ENCODE measurements around the gene PIP5K1B.

The PIP5K1B gene

GRCh38 chr9:68740561-68740960, 35.5 kb downstream of the PIP5K1B start:
- Mint-ChIP-seq H3K27ac (no peak overlapping the region), H3K4me1 (ENCODE audit: low read depth) (peaks cover 2% of the 10 kb centered on the region), H3K27me3 (peaks cover 8% of the 10 kb centered on the region), H3K4me3 (no peak overlapping the region), H3K36me3 (no peaks in the 10 kb centered on the region), H3K9me3 (ENCODE audit: low read depth) (no peaks in the 10 kb centered on the region)

GRCh38 chr9:68741234-68741633, 36.2 kb downstream of the PIP5K1B start:
- Mint-ChIP-seq H3K27ac (no peak overlapping the region), H3K4me3 (no peak overlapping the region), H3K4me1 (ENCODE audit: low read depth) (peaks cover 2% of the 10 kb centered on the region), H3K27me3 (peaks cover 8% of the 10 kb centered on the region), H3K36me3 (no peaks in the 10 kb centered on the region), H3K9me3 (ENCODE audit: low read depth) (no peaks in the 10 kb centered on the region)

GRCh38 chr9:68741704-68742332, 36.8 kb downstream of the PIP5K1B start:
- Mint-ChIP-seq H3K27ac (no peak overlapping the region), H3K4me1 (ENCODE audit: low read depth) (peaks cover 2% of the 10 kb centered on the region), H3K9me3 (ENCODE audit: low read depth) (no peaks in the 10 kb centered on the region), H3K36me3 (no peaks in the 10 kb centered on the region), H3K27me3 (peaks cover 4% of the 10 kb centered on the region), H3K4me3 (no peak overlapping the region)

- H3K36me3 Mint-ChIP-seq: no peaks in the 10 kb centered on the region
- no peak overlapping the region for H3K27ac Mint-ChIP-seq
- H3K27me3 Mint-ChIP-seq: peaks cover 4% of the 10 kb centered on the region
- no peak overlapping the region for H3K4me3 Mint-ChIP-seq
- H3K9me3 Mint-ChIP-seq (ENCODE audit: low read depth): no peaks in the 10 kb centered on the region
- peaks cover 2% of the 10 kb centered on the region for H3K4me1 Mint-ChIP-seq (ENCODE audit: low read depth)
These were observed 37.3 kb downstream of the PIP5K1B start for GRCh38 chr9:68742333-68742730.

- Mint-ChIP-seq H3K27me3 (peaks cover 2% of the 10 kb centered on the region), H3K4me1 (ENCODE audit: low read depth) (peaks cover 2% of the 10 kb centered on the region), H3K4me3 (no peak overlapping the region), H3K36me3 (no peaks in the 10 kb centered on the region), H3K9me3 (ENCODE audit: low read depth) (no peaks in the 10 kb centered on the region), H3K27ac (no peak overlapping the region)
These were observed 39.4 kb downstream of the PIP5K1B start for GRCh38 chr9:68744426-68744825.

GRCh38 chr9:68746525-68746924, 41.5 kb downstream of the PIP5K1B start:
- Mint-ChIP-seq H3K27me3 (peaks cover 7% of the 10 kb centered on the region), H3K36me3 (no peaks in the 10 kb centered on the region), H3K9me3 (ENCODE audit: low read depth) (no peaks in the 10 kb centered on the region), H3K4me3 (no peak overlapping the region), H3K27ac (no peak overlapping the region), H3K4me1 (ENCODE audit: low read depth) (peaks cover 2% of the 10 kb centered on the region)

- Mint-ChIP-seq H3K9me3 (ENCODE audit: low read depth) (no peaks in the 10 kb centered on the region), H3K27ac (no peak overlapping the region), H3K4me1 (ENCODE audit: low read depth) (peaks cover 2% of the 10 kb centered on the region), H3K27me3 (peaks cover 5% of the 10 kb centered on the region), H3K4me3 (no peak overlapping the region), H3K36me3 (no peaks in the 10 kb centered on the region)
These were observed 42.0 kb downstream of the PIP5K1B start for GRCh38 chr9:68747043-68747533.

GRCh38 chr9:68749135-68749534, 44.1 kb downstream of the PIP5K1B start:
- Mint-ChIP-seq H3K4me3 (no peak overlapping the region), H3K27ac (no peak overlapping the region), H3K4me1 (ENCODE audit: low read depth) (peaks cover 2% of the 10 kb centered on the region), H3K9me3 (ENCODE audit: low read depth) (no peaks in the 10 kb centered on the region), H3K36me3 (no peaks in the 10 kb centered on the region), H3K27me3 (peaks cover 8% of the 10 kb centered on the region)

GRCh38 chr9:68749579-68750159, 44.6 kb downstream of the PIP5K1B start:
- peaks cover 2% of the 10 kb centered on the region for H3K4me1 Mint-ChIP-seq (ENCODE audit: low read depth)
- peaks cover 8% of the 10 kb centered on the region for H3K27me3 Mint-ChIP-seq
- no peaks in the 10 kb centered on the region for H3K36me3 Mint-ChIP-seq
- H3K4me3 Mint-ChIP-seq: no peak overlapping the region
- no peaks in the 10 kb centered on the region for H3K9me3 Mint-ChIP-seq (ENCODE audit: low read depth)
- H3K27ac Mint-ChIP-seq: no peak overlapping the region

- Mint-ChIP-seq H3K4me1 (ENCODE audit: low read depth) (no peaks in the 10 kb centered on the region), H3K27ac (no peak overlapping the region)
These were observed 45.2 kb downstream of the PIP5K1B start for GRCh38 chr9:68750255-68750654.

GRCh38 chr9:68750786-68751185, 45.7 kb downstream of the PIP5K1B start:
- no peak overlapping the region for H3K4me3 Mint-ChIP-seq

More at GRCh38 chr9:68750255-68750654, 45.2 kb downstream of the PIP5K1B start:
- no peaks in the 10 kb centered on the region for H3K36me3 Mint-ChIP-seq
- H3K9me3 Mint-ChIP-seq (ENCODE audit: low read depth): no peaks in the 10 kb centered on the region
- peaks cover 8% of the 10 kb centered on the region for H3K27me3 Mint-ChIP-seq
- H3K4me3 Mint-ChIP-seq: no peak overlapping the region

GRCh38 chr9:68751556-68751955, 46.5 kb downstream of the PIP5K1B start:
- H3K4me1 Mint-ChIP-seq (ENCODE audit: low read depth): no peaks in the 10 kb centered on the region
- H3K9me3 Mint-ChIP-seq (ENCODE audit: low read depth): no peaks in the 10 kb centered on the region
- H3K36me3 Mint-ChIP-seq: no peaks in the 10 kb centered on the region
- no peak overlapping the region for H3K27ac Mint-ChIP-seq
- H3K27me3 Mint-ChIP-seq: peaks cover 10% of the 10 kb centered on the region
- H3K4me3 Mint-ChIP-seq: no peak overlapping the region

More at GRCh38 chr9:68750786-68751185, 45.7 kb downstream of the PIP5K1B start:
- Mint-ChIP-seq H3K4me1 (ENCODE audit: low read depth) (no peaks in the 10 kb centered on the region), H3K27me3 (peaks cover 10% of the 10 kb centered on the region), H3K36me3 (no peaks in the 10 kb centered on the region), H3K27ac (no peak overlapping the region), H3K9me3 (ENCODE audit: low read depth) (no peaks in the 10 kb centered on the region)

- peaks cover 20% of the 10 kb centered on the region for H3K27me3 Mint-ChIP-seq
- H3K4me3 Mint-ChIP-seq: no peak overlapping the region
- no peak overlapping the region for H3K27ac Mint-ChIP-seq
- H3K4me1 Mint-ChIP-seq (ENCODE audit: low read depth): no peaks in the 10 kb centered on the region
- peaks cover 12% of the 10 kb centered on the region for H3K9me3 Mint-ChIP-seq (ENCODE audit: low read depth)
- H3K36me3 Mint-ChIP-seq: peaks cover 7% of the 10 kb centered on the region
These were observed 50.0 kb downstream of the PIP5K1B start for GRCh38 chr9:68755051-68755450.

GRCh38 chr9:68755752-68756151, 50.7 kb downstream of the PIP5K1B start:
- Mint-ChIP-seq H3K27ac (no peak overlapping the region), H3K9me3 (ENCODE audit: low read depth) (peaks cover 12% of the 10 kb centered on the region), H3K36me3 (peaks cover 7% of the 10 kb centered on the region), H3K27me3 (peaks cover 16% of the 10 kb centered on the region), H3K4me3 (no peak overlapping the region), H3K4me1 (ENCODE audit: low read depth) (no peaks in the 10 kb centered on the region)

- H3K4me1 Mint-ChIP-seq (ENCODE audit: low read depth): no peaks in the 10 kb centered on the region
- H3K27me3 Mint-ChIP-seq: peaks cover 12% of the 10 kb centered on the region
- peaks cover 12% of the 10 kb centered on the region for H3K9me3 Mint-ChIP-seq (ENCODE audit: low read depth)
- H3K4me3 Mint-ChIP-seq: no peak overlapping the region
- H3K27ac Mint-ChIP-seq: no peak overlapping the region
- peaks cover 7% of the 10 kb centered on the region for H3K36me3 Mint-ChIP-seq
These were observed 55.1 kb downstream of the PIP5K1B start for GRCh38 chr9:68759981-68760673.
